Activated T-cell treated with anti-CD3 and anti-CD28 coated beads for 48 hours (primary cell): Measurements from ENCODE around the gene ADM2.

Source experiments
- DNase-seq: peaks from one replicate; pipeline ENCODE4 v3.0.0-alpha.2; 2020; ENCODE audit warnings: low read depth

The ADM2 gene

DNA sequence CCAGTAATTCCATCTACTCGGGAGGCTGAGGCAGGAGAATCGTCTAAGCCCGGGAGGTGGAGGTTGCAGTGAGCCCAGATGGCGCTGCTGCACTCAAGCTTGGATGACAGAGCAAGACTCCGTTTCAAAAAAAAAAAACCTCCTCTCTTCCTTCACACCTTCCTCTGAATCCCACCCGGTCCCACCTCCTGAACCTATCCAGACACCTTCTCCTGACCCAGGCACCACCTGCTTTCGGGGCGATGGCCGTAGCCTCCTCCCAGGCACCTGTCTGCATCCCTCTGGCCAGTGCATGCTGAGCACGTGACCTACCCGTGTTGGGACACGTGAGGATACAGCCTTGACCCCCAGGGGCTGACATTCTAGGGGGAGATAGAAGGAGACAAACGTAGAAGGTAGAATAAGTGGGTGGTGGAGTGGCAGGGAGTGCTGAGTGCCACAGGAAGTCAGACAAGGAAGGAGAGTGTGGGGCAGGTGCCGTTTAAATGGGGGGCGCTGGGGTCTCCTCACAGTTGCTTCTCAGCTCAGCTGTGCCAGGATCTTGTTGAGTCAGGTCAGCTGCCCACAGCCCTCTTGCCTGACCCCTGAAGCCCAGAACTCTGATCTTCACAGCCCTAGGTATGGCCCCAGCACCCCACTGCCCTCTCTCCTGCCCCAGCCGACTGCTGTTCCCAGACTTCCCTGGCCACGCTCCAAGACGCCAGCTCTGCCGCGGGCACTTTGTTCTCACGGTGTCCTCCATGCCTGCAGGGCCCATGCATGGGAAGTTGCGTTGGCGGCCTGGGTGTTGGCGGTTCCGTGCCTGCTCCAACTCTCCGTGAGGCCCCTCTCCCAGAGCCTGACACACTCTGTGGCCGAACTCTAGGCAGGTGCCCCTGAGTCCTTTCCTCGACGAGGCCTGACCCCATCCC lies 4.1 kb downstream of the ADM2 start:
- DNase-seq: no peak

DNA sequence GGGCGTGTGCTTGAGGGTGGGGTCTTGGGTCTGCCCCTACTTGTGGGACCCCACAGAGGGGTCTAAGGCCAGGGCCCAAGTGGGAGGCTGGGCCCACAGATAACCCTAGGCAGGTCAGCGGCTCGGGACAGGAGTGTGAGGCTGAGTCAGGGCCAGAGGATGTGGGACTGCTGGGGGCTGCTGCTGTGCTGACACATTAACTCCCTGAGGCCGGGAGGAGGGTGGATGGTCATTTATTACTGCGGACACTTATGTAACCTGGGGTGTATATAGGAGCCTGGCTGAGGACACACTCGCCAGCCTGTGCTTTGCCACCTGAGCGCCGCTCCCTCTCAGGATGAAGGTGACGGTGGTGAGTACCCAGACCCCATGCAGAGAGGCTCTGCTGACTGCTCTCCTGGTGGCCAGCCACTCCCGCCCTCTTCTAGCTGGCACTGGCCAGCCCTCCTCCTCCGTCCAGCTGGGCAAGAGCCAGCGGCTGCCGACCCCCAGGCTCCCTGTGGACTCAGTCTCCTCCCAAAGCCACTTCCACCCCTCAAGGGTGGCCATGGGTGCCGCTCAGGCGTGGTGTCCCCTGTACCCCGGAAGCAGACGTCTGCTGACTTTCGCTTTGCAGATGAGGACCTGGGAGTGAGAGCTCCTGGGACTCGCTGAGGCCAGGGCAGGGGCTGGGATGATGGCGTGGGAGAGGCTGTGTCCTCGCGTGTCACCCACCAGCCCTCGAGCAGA lies 5.4 kb downstream of the ADM2 start, which contains the start of gene MIOX:
Gene MIOX (plus strand): TSS at position 299 of the 729 bp plus-strand sequence. CDS start 39 bp downstream, at position 338.
- no peak for DNase-seq

DNA sequence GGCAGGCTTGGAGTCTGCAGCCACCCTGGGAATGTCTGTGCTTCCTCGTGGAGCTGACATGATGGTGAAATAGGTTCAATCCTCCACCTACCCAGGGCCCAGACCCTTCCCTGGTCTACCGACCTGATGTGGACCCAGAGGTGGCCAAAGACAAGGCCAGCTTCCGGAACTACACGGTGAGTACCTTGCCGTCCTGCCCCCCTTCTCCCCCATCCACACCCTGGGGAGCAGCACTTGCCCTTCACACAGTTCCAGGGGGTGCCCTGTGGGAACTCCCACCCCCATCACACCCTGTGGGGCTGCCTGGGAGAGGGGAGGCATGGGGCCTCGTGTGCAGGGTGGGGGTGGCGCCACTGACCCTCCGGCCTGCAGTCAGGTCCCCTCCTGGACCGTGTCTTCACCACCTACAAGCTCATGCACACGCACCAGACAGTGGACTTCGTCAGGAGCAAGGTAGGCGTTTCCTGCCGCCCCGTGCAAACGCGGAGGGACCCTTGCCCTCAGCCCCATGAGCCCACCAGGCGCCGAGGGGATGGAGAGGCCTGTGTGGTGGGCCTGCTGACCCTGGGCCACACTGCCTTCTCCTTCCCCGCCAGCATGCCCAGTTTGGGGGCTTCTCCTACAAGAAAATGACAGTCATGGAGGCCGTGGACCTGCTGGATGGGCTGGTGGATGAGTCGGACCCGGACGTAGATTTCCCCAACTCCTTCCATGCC lies 6.1 kb downstream of the ADM2 start:
- no peak for DNase-seq

DNA sequence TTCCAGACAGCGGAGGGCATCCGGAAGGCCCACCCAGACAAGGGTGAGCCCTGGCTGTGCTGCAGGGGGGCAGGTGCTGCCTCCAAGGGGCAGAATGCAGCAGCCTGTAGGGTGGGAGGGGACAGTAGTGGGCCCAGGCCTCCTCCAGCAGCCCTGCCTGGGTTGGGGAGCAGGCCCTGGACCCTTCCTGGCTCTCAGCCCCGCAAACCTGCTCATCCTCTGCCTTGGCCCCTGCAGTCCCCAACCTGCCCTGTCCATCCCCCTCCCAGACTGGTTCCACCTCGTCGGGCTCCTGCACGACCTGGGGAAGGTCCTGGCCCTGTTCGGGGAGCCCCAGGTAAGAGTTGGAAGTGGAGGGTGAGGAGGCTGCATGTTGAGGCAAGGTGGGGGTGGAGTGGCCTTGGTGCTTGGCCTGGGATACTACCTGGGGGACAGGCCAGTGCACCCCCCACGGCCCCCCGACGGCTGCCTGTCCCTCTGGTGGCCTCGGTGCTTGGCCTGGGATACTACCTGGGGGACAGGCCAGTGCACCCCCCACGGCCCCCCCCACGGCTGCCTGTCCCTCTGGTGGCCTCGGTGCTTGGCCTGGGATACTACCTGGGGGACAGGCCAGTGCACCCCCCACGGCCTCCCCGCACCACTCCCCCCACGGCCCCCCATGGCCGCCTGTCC lies 6.8 kb downstream of the ADM2 start:
- DNase-seq: no peak

DNA sequence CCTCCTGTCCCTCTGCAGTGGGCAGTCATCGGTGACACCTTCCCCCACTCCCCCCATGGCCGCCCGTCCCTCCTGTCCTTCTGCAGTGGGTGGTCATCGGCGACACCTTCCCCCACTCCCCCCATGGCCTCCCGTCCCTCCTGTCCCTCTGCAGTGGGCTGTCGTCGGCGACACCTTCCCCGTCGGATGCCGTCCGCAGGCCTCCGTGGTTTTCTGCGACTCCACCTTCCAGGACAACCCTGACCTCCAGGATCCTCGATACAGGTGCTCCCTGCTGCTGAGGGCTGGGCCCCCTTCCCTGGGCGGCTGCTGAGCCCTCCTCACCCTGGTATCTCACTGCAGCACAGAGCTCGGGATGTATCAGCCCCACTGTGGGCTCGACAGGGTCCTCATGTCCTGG lies 7.5 kb downstream of the ADM2 start:
- DNase-seq: no peak

DNA sequence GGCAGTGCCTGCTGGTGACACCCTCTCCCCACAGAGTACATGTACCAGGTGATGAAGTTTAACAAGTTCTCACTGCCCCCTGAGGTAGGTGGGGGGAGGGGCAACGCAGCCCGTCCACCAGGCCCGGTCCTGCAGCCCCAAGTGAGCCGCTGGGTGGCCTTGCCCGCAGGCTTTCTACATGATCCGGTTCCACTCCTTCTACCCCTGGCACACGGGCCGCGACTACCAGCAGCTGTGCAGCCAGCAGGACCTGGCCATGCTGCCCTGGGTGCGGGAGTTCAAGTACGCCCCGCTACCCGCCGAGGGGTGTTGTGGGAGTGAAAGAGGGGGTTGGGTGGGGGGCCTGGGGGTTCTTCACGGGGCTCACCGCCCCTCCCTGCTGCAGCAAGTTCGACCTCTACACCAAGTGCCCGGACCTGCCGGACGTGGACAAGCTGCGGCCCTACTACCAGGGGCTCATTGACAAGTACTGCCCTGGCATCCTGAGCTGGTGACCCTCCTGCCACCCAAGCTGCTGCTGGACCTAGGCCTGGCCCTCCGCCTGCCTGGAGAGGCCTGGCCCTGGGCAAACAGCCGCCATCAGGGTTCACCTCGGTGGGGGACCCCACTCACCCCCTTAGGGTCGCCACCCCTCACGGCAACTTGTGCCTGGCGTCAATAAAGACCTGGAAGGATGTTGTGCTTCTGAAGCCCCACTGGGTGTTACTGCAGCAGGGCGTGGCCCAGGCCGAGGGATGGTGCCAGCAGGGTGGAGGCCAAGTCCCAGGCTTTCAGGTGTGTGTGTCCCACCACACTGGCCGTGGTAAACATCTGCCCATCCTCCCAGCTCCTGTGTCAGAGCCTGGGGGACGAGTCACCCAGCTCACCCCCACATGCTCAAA lies 8.3 kb downstream of the ADM2 start:
- no peak for DNase-seq

DNA sequence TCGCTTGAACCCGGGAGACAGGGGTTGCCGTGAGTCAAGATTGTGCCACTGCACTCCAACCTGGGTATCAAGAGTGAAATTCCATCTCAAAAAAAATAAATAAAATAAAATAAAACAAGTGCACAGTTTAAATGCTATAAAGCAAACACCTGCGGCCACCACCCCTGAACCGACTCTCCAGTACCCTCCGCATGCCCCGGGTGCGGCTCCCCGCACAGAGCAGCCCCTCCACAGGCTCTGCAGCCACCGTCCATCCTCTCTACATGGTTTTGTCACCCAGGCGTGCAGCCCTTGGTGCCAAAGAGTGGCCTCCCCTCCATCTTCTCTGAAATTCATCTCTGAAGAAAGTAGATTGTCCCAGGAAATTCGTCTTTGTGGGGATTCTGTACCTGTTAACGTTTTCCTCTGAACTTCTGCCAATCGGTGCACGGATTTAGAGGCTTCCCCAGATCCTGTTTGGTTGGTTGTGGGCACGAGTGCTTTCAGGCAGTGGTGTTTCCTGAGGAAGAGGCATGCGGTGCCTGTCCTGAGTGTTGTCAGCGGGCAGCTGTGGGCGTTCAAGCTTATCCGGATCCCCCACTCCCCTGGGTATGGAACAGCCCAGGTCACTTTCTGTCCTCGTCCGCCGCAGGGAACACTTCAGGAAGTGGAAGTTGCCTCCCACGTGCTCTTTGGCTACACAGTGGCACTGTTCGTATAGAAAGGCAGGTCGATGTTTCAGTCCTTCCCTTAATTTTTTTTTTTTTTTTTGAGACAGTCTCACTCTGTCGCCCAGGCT lies 9.4 kb downstream of the ADM2 start:
- DNase-seq: no peak

DNA sequence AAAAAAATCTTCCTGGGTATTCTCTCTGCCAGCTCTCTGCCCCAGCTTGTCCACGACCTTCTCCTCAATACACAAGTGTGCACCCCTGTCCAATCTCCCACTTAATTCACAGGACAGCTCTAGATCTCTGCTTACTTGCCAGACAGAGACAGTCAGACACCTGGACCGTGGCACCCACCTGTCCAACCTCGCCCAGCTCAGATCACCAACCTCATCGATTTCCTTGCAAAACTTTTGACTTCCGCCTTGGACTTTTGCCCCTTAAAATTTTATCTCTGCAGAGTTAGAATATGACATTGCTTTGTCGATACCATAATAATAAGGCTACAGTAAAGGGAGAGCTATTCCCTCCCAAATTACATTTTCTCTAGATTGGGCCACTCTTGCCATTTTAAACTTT lies 15.8 kb downstream of the ADM2 start:
- no peak for DNase-seq

DNA sequence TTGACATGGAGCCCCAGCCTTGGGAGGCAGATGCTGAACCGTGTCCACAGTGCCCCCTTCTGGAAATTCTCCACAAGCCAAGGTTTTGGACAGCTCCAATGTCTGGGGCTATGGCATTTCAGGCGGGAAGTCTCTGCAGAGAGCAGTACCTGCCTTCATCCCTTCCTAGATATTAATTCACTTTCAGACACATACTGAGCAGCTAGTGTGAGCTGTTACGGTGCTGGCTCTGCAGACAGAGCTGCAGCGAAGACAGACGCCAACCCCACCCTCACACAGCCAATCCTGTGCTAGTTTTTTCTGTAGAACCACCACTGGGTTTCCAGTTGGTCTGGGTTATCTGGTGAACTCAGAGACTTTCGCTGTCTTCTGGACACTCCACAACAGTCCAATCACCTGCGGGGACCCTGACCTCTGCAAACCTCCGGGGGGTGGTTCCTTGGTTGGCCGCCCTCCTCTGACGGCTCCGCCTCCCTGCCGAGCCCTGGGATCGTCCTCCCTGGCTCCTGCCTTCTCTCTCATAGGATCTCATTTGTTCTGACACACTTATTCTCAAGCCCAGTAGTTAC lies 17.1 kb downstream of the ADM2 start:
- DNase-seq: peak; percentile 50

DNA sequence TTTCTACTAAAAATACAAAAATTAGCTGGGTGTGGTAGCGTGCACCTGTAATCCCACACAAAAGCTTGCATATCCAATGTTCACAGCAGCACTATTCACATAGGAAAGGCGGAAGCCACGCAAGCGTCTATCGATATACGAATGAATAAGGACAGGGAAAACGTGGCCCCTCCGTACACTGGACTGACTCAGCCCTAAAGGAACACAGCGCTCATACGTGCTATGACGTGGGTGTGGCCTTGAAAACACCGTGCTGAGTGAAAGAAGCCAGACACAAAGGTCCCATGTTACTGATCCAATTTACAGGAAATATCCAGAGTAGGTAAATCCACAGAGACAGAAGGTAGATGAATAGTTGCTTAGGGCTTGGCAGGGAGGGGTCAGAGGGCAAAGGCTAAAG lies 19.1 kb downstream of the ADM2 start:
- DNase-seq: no peak

DNA sequence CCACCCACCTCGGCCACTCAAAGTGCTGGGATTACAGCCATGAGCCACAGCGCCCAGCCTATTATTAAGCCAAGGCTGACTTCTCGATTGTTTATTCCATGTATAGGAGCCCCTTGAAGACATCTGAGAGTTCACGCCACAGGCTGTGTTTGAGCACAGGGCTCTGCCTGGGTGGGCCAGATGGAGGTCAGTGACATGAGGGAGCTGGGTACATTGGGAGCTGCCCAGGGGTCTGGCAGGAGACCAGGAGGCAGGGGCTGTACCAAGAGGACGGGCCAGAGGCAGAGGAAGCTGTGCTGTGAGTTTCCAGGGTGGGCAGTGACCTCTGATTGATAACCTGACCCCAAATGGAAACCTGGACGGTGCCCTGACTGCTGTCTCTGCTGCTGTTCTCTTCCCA lies 20.8 kb downstream of the ADM2 start:
- no peak for DNase-seq

DNA sequence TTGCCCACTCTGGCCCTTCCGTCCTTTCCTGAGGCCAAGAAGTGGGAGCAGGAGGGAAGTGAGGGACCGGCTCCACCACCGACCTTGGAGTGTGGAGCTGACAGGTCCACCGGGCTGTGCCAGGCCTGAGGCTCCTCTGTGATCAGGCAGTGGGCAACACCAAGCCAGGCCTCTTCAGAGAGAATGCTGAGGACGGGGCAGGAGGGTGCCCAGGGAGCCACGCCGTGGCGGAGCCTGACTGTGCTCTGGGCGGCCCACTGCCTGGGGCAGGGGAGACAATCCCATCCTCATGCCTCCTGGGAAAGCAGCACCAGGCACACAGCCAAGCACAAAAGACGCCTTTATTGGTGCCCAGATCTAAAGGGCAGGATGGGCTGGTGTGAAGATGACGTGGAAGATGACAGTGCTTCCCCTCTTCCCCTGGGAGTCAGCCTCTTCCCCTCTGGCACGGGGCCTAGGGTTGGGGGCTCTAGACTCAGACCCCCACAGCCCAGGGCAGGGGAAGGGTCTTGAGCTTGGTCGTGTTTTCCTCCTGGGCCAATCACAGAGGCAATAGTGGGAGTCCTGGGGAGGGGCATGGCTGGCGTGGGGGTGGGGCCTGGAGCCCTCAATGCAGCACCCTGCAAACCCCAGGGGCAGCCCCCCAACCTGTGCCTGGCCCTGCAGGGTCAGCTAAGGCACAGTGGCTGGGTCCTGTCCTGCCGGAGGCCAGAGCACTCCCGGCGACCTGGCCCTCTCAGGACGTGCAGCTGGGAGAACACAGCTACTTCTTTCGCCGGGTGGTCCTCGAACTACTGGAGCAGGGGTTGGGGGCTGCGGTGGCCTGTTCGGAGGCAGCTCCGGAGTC lies 21.5 kb downstream of the ADM2 start:
- no peak for DNase-seq

DNA sequence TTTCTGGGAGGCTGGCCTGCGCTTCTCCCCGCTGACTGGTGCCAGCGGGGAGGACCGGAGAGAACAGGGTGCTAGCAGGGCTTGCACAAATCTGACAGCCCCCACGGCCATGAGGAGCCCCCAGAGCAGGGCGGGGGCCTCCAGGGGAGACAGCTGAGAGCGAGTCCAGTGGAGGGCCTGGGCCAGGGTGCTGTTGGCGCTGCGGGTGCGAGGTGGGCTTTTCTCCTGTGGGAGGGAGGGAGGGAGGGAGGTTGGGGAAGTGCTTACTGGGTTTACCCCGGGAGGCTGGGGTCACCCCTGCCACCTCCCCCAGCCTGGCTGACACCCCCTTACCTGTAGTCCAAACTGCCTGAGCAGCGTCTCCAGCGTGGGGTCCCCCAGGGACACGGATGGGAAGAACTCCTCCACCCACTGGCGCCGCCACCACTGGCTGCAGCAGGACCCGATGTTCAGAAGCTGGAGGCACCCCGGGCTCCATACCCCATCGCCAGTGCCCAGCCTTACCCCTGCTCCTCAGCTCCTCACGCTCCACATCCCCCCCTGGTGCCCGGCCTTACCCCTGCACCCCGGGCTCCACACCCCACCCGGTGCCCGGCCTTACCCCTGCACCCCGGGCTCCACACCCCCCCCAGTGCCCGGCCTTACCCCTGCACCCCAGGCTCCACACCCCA lies 22.3 kb downstream of the ADM2 start:
- no peak for DNase-seq

DNA sequence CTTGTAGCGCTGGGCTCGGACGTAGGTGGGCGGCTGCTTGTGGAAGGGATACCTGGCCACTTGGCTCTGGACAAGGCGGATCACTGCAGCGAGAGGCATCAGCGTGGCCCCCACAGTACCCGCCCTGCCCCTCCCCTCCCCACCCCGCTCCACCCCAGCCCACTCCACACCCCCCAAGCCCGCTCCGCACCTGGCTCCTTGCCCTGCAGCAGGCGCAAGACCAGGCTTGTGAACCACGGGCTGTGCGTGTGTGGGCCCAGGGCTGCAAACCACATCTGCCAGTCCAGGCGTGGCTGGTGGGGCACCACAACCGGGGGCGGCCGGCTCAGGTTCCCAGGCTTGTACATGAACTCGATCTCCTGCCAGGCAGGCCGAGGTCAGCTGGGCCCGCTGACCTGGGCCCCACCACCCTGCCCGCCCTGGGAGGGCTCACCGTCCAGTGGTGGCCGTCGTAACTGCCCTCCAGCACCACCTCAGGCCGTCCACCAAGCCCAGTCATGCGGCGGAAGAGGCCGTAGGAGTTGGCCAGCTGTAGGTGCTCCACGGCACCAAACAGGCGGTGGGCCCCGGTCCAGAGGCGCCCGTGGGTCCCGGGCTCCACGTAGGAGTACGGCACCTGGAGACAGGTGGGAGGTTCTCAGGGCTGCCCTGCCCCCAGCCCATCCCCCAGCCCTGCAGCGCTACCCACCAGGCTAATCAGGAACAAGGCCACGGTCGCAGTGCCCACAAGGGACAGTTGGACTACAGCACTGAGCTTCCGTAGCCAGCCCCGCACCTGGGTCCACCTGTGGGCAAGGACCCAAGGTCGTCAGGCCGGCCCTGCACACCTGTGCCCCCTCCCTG lies 23.2 kb downstream of the ADM2 start:
- DNase-seq: no peak

DNA sequence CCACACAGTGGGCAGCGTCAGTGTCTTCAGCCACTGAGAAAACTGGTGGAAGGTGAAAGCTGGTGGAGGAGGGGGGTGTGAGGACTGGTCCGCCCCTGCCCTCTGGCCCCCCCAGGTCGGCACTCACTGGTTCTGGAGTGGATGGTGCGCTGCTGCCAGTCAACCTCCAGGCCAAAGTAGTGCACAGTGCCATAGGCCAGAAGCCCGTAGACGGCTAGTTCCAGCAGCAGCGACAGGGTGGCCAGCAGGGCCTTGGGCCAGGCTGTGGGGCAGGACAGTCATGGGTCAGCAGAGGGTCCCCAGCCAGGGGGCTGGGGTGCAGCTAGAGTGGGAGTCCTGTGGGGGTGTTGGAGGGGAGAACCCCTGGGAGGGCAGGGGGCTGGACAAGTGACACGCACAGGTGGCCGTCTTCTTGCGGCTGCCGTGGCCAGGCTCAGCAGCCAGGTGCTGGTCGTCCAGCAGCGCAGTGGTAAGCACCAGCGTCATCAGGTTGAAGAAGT lies 24.0 kb downstream of the ADM2 start:
- DNase-seq: no peak

DNA sequence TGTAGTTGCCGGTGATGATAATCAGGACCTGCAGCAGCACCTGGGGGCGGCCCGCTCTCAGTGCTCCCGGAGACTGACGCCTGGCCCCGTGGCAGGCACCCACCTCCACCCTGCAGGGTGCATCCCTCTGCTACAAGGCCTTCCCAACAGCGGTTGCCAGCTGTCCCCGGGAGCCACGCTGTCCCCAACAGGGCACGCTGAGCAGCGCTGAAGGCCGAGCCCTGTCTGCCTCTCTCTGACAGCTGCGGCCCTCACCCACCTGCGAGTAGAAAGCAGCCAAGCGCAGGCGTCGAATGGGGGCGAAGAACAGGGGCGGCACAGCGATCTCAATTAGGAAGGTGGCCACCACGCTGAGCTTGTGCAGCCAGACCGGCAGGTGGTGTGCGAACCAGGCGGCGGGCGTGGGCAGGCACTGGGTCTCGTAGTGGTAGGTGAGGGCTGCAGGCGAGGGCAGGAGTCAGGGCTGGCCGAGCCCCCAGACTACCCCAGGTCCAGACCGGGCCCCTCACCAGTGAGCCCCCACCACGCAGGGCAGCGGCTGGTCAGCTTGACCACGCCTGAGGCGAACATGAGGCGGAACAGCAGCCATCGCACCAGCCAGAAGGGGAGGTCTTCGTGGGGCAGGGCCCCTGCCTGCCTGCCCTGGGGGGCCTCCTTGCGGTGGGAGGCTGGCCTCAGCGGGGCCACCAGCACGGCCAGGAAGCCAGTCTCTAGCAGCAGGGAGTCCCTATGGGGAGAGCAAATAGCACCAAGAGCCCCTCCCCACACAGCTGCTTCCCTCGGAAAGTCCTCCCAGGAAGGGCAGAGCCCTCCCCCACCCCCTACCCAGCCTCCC lies 24.6 kb downstream of the ADM2 start:
- no peak for DNase-seq
